WTC11 (cell line): Measurements from ENCODE around the gene ZNF487.
A peak's percentile ranks its signal among the peaks of the same experiment; 100 is the strongest.

Experiments used
- CTCF ChIP-seq: fragments of 200-600 bp; IDR thresholded peaks from 2 replicates; pipeline ENCODE4 v1.8.0; 2022; ENCODE audit warnings: antibody characterized with exemption
- ELF4 ChIP-seq: sonication (generic); formaldehyde crosslinking; IDR thresholded peaks from 2 replicates; pipeline ENCODE4 v1.8.1; 2022; ENCODE audit warnings: low read depth, mild to moderate bottlenecking, moderate library complexity, missing genetic modification reagents
- JUN ChIP-seq: sonication (generic); formaldehyde crosslinking; IDR thresholded peaks from 2 replicates; pipeline ENCODE4 v1.8.0; 2023; ENCODE audit warnings: mild to moderate bottlenecking, missing genetic modification reagents
- MAX ChIP-seq: sonication (generic); formaldehyde crosslinking; IDR thresholded peaks from 2 replicates; pipeline ENCODE4 v1.8.0; 2022; ENCODE audit warnings: mild to moderate bottlenecking, missing genetic modification reagents
- RELA ChIP-seq: sonication (generic); formaldehyde crosslinking; IDR thresholded peaks from 2 replicates; pipeline ENCODE4 v1.8.1; 2022; ENCODE audit warnings: missing genetic modification reagents, mild to moderate bottlenecking, borderline replicate concordance
- SP1 ChIP-seq: sonication (generic); formaldehyde crosslinking; conservative IDR thresholded peaks from 2 replicates; pipeline ENCODE4 v1.8.1; 2022; ENCODE audit warnings: missing genetic modification reagents
- ZNF425 ChIP-seq: fragments of 250-450 bp; sonication (Bioruptor Pico); conservative IDR thresholded peaks from 2 replicates; pipeline ENCODE4 v1.9.0; 2021; ENCODE audit warnings: mild to moderate bottlenecking

GRCh38 chr10:43420369-43421200 is 16.3 kb upstream of the ZNF487 start:
- TF ChIP-seq CTCF (no peak), ELF4 (no peak), SP1 (CRISPR knock-in tag) (peak; percentile 57), RELA (CRISPR knock-in tag) (no peak), ZNF425 (no peak), MAX (CRISPR knock-in tag) (peak; percentile 59; the same call in 1 of the 2 replicates), JUN (no peak)
